ENCODE measurements around the gene NFYB.
"Not testable (repeated sequence)": the region's sequence is repeated elsewhere in the genome, so short reads cannot be mapped to it uniquely, and the experiment has no call there.

The NFYB gene

DNA sequence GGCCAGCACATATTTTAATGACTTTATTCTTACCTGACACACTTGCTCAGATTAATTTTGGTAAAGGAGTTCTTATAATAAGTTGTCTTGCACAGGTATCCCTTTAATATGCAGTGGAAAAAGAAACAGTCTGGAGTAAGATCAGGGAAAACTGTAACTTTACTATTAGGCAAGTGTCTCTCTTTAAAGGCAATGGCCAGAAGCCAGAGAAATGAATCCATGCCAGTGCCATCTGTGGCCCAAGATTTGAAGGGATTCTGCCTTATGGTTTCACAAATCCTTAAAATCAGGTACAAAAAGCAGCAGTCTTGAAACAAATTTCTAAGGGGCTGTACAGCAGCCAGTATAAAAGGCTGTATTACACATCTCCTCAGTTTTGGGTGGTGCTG lies 22.4 kb downstream of the NFYB start:
- Histone ChIP-seq H3K4me1 (ENCODE audit: control insufficient read depth, insufficient read depth, low read length, unreplicated experiment) (no peaks in the 10 kb centered on the region), H3K79me2 (ENCODE audit: control insufficient read depth, insufficient read depth, low read length, unreplicated experiment) (no peaks in the 10 kb centered on the region), H3K36me3 (ENCODE audit: insufficient read depth, low read length) (peaks cover 18% of the 10 kb centered on the region), H3K27ac (ENCODE audit: low read depth, low read length) (no peak overlapping the region), H2AFZ (ENCODE audit: low read length, unreplicated experiment) (no peak overlapping the region), H3K27me3 (ENCODE audit: insufficient read depth, low read length) (no peaks in the 10 kb centered on the region), H3K4me3 (ENCODE audit: low read depth, low read length) (no peak overlapping the region)

GRCh38 chr12:104114834-104115586 lies 23.0 kb downstream of the NFYB start:
- not testable (repeated sequence) for H3K79me2 ChIP-seq (ENCODE audit: control insufficient read depth, insufficient read depth, low read length, unreplicated experiment); H3K4me3 ChIP-seq (ENCODE audit: low read depth, low read length); H2AFZ ChIP-seq (ENCODE audit: low read length, unreplicated experiment); H3K27me3 ChIP-seq (ENCODE audit: insufficient read depth, low read length); H3K4me1 ChIP-seq (ENCODE audit: control insufficient read depth, insufficient read depth, low read length, unreplicated experiment); H3K27ac ChIP-seq (ENCODE audit: low read depth, low read length)
- peaks cover 13% of the 10 kb centered on the region for H3K36me3 ChIP-seq (ENCODE audit: insufficient read depth, low read length)

- Histone ChIP-seq H2AFZ (ENCODE audit: low read length, unreplicated experiment) (no peak overlapping the region), H3K79me2 (ENCODE audit: control insufficient read depth, insufficient read depth, low read length, unreplicated experiment) (no peaks in the 10 kb centered on the region), H3K27ac (ENCODE audit: low read depth, low read length) (no peak overlapping the region), H3K36me3 (ENCODE audit: insufficient read depth, low read length) (no peaks in the 10 kb centered on the region), H3K27me3 (ENCODE audit: insufficient read depth, low read length) (no peaks in the 10 kb centered on the region), H3K4me1 (ENCODE audit: control insufficient read depth, insufficient read depth, low read length, unreplicated experiment) (no peaks in the 10 kb centered on the region), H3K4me3 (ENCODE audit: low read depth, low read length) (no peak overlapping the region)
Observed at GRCh38 chr12:104109446-104110271, 28.4 kb downstream of the NFYB start.

GRCh38 chr12:104108755-104109445 lies 29.1 kb downstream of the NFYB start:
- H3K4me3 ChIP-seq (ENCODE audit: low read depth, low read length): no peak overlapping the region
- no peaks in the 10 kb centered on the region for H3K36me3 ChIP-seq (ENCODE audit: insufficient read depth, low read length)
- no peak overlapping the region for H3K27ac ChIP-seq (ENCODE audit: low read depth, low read length)
- H3K79me2 ChIP-seq (ENCODE audit: control insufficient read depth, insufficient read depth, low read length, unreplicated experiment): no peaks in the 10 kb centered on the region
- no peak overlapping the region for H2AFZ ChIP-seq (ENCODE audit: low read length, unreplicated experiment)
- H3K27me3 ChIP-seq (ENCODE audit: insufficient read depth, low read length): no peaks in the 10 kb centered on the region
- no peaks in the 10 kb centered on the region for H3K4me1 ChIP-seq (ENCODE audit: control insufficient read depth, insufficient read depth, low read length, unreplicated experiment)

DNA sequence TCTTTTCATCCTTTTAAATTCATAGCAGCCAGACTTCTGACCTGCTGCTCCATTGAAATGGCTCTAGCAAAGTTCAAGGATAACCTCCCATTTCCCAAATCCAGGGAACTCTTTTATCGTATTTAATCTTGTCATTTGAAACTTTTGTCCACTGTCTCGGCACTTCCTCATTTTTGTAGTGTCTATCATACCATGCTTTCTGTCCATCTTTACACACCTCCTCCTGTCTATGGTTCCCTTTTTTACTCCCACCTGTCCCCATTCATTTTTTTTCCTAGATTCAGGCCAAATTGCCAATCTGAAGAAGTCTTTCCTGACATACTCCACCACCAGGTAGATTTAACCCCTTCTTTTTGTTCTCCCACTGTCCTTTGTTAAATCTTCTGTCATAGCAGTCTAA lies 31.0 kb downstream of the NFYB start:
- Histone ChIP-seq H3K79me2 (ENCODE audit: control insufficient read depth, insufficient read depth, low read length, unreplicated experiment) (no peaks in the 10 kb centered on the region), H3K27ac (ENCODE audit: low read depth, low read length) (no peak overlapping the region), H3K4me3 (ENCODE audit: low read depth, low read length) (no peak overlapping the region), H2AFZ (ENCODE audit: low read length, unreplicated experiment) (no peak overlapping the region), H3K27me3 (ENCODE audit: insufficient read depth, low read length) (no peaks in the 10 kb centered on the region), H3K4me1 (ENCODE audit: control insufficient read depth, insufficient read depth, low read length, unreplicated experiment) (no peaks in the 10 kb centered on the region), H3K36me3 (ENCODE audit: insufficient read depth, low read length) (no peaks in the 10 kb centered on the region)

DNA sequence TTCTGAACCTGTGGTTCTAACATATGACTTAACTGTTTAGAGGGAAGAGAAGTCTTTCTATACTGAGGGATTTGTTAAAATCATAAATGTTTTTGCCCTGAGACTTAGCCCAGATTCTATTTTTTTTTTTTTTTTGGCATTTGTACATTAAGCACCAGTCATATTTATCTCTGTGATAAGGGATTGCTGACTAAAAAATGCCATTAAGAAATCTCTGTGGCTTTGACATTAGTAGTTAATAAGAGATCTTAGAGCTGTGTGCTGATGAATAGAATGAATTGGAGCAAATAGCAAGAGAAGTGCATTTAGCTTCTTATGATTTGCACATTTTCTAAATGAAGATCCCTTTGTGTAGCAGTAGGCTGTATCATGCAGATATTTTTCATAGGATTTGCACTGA lies 32.5 kb downstream of the NFYB start:
- no peak overlapping the region for H3K27ac ChIP-seq (ENCODE audit: low read depth, low read length)
- H3K4me3 ChIP-seq (ENCODE audit: low read depth, low read length): no peak overlapping the region
- H3K36me3 ChIP-seq (ENCODE audit: insufficient read depth, low read length): no peaks in the 10 kb centered on the region; the same call in 1 of the 2 replicates
- H3K27me3 ChIP-seq (ENCODE audit: insufficient read depth, low read length): no peaks in the 10 kb centered on the region
- no peak overlapping the region for H2AFZ ChIP-seq (ENCODE audit: low read length, unreplicated experiment)
- no peaks in the 10 kb centered on the region for H3K4me1 ChIP-seq (ENCODE audit: control insufficient read depth, insufficient read depth, low read length, unreplicated experiment)
- H3K79me2 ChIP-seq (ENCODE audit: control insufficient read depth, insufficient read depth, low read length, unreplicated experiment): no peaks in the 10 kb centered on the region

GRCh38 chr12:104097954-104098353 lies 40.1 kb downstream of the NFYB start:
- Histone ChIP-seq H3K79me2 (ENCODE audit: control insufficient read depth, insufficient read depth, low read length, unreplicated experiment) (no peaks in the 10 kb centered on the region), H3K27me3 (ENCODE audit: insufficient read depth, low read length) (no peaks in the 10 kb centered on the region), H2AFZ (ENCODE audit: low read length, unreplicated experiment) (no peak overlapping the region), H3K27ac (ENCODE audit: low read depth, low read length) (no peak overlapping the region), H3K4me3 (ENCODE audit: low read depth, low read length) (no peak overlapping the region), H3K36me3 (ENCODE audit: insufficient read depth, low read length) (peaks cover 17% of the 10 kb centered on the region; the same call in 1 of the 2 replicates), H3K4me1 (ENCODE audit: control insufficient read depth, insufficient read depth, low read length, unreplicated experiment) (peaks cover 5% of the 10 kb centered on the region)

DNA sequence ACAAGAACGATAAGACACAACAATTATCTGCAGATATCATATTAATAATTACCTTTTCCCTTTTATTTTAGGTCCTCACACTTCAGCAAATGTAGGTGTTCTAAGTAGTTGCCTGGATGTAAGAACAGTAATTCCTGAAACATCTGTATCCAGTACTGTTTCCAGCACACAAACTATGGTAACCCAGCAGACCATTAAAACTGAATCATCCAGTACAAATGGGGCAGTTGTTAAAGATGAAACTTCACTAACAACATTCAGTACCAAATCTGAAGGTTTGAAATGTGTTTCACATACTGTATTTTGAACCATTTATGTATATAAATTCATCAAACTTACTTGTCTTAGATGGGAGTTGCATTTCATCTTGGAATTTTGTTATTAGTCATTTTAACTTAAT lies 42.7 kb downstream of the NFYB start:
- no peaks in the 10 kb centered on the region for H3K27me3 ChIP-seq (ENCODE audit: insufficient read depth, low read length)
- no peaks in the 10 kb centered on the region for H3K79me2 ChIP-seq (ENCODE audit: control insufficient read depth, insufficient read depth, low read length, unreplicated experiment)
- peak overlapping the region; percentile 33; the same call in 1 of the 2 replicates for H3K4me3 ChIP-seq (ENCODE audit: low read depth, low read length)
- peak overlapping the region; percentile 5 for H2AFZ ChIP-seq (ENCODE audit: low read length, unreplicated experiment)
- peaks cover 17% of the 10 kb centered on the region; the same call in 1 of the 2 replicates for H3K36me3 ChIP-seq (ENCODE audit: insufficient read depth, low read length)
- peaks cover 5% of the 10 kb centered on the region for H3K4me1 ChIP-seq (ENCODE audit: control insufficient read depth, insufficient read depth, low read length, unreplicated experiment)
- no peak overlapping the region for H3K27ac ChIP-seq (ENCODE audit: low read depth, low read length)

- Histone ChIP-seq H2AFZ (ENCODE audit: low read length, unreplicated experiment) (no peak overlapping the region), H3K36me3 (ENCODE audit: insufficient read depth, low read length) (peaks cover 13% of the 10 kb centered on the region; the same call in 1 of the 2 replicates), H3K4me3 (ENCODE audit: low read depth, low read length) (no peak overlapping the region), H3K27me3 (ENCODE audit: insufficient read depth, low read length) (no peaks in the 10 kb centered on the region), H3K79me2 (ENCODE audit: control insufficient read depth, insufficient read depth, low read length, unreplicated experiment) (no peaks in the 10 kb centered on the region), H3K4me1 (ENCODE audit: control insufficient read depth, insufficient read depth, low read length, unreplicated experiment) (peaks cover 5% of the 10 kb centered on the region), H3K27ac (ENCODE audit: low read depth, low read length) (no peak overlapping the region)
Observed at GRCh38 chr12:104094284-104094683, 43.7 kb downstream of the NFYB start.

DNA sequence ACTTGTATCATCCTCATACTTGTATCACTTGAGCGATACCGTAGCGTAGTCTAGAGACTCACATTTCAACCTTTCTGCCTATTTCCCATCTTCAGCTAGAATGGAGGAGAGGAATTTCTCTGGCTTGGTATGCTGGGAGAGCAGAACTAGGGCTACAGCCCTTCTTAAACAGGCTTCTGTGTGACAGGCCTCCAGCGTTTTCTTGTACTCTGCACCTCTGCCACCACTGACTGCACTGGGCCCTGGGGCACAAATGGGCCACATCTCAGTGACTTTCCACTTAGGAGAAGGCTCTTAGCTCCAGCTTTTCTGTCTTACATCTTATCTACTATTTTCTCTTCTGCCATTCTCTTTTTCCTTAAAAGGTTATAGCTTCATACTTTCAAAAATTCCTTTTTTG lies 46.9 kb downstream of the NFYB start:
- Histone ChIP-seq H3K36me3 (ENCODE audit: insufficient read depth, low read length) (peaks cover 8% of the 10 kb centered on the region; the same call in 1 of the 2 replicates), H3K27me3 (ENCODE audit: insufficient read depth, low read length) (no peaks in the 10 kb centered on the region), H3K79me2 (ENCODE audit: control insufficient read depth, insufficient read depth, low read length, unreplicated experiment) (no peaks in the 10 kb centered on the region), H3K27ac (ENCODE audit: low read depth, low read length) (no peak overlapping the region), H3K4me1 (ENCODE audit: control insufficient read depth, insufficient read depth, low read length, unreplicated experiment) (peaks cover 5% of the 10 kb centered on the region), H3K4me3 (ENCODE audit: low read depth, low read length) (no peak overlapping the region), H2AFZ (ENCODE audit: low read length, unreplicated experiment) (no peak overlapping the region)

Measured in ACC112 (cell line).